Fibroblast of gingiva (primary cell): Measurements from ENCODE around the gene RSPRY1.
"Not testable (repeated sequence)": the region's sequence is repeated elsewhere in the genome, so short reads cannot be mapped to it uniquely, and the experiment has no call there.

Source experiments
- DNase-seq: peaks from one replicate; pipeline ENCODE4 v3.0.0-alpha.2; 2011; ENCODE audit warnings: low read depth

Gene RSPRY1

GRCh38 chr16:57271867-57272495 lies 85.9 kb downstream of the RSPRY1 start:
- DNase-seq: no peak

GRCh38 chr16:57273359-57273758 lies 87.2 kb downstream of the RSPRY1 start:
- DNase-seq: no peak

GRCh38 chr16:57273826-57274225 lies 87.7 kb downstream of the RSPRY1 start:
- no peak for DNase-seq

- not testable (repeated sequence) for DNase-seq
Observed at GRCh38 chr16:57275946-57276345, 89.8 kb downstream of the RSPRY1 start.

GRCh38 chr16:57276596-57276995 lies 90.5 kb downstream of the RSPRY1 start:
- DNase-seq: no peak

- no peak for DNase-seq
Observed at GRCh38 chr16:57277586-57277985, 91.5 kb downstream of the RSPRY1 start.

- DNase-seq: no peak
Observed at GRCh38 chr16:57278494-57278893, 92.4 kb downstream of the RSPRY1 start.

GRCh38 chr16:57279780-57280638 lies 93.9 kb downstream of the RSPRY1 start:
- DNase-seq: no peak

- no peak for DNase-seq
Observed at GRCh38 chr16:57281791-57282190, 95.7 kb downstream of the RSPRY1 start.

- DNase-seq: no peak
Observed at GRCh38 chr16:57282510-57283213, 96.5 kb downstream of the RSPRY1 start.

- DNase-seq: no peak
Observed at GRCh38 chr16:57283214-57283958, 97.3 kb downstream of the RSPRY1 start.

- DNase-seq: no peak
Observed at GRCh38 chr16:57283959-57284208, 97.8 kb downstream of the RSPRY1 start.

- DNase-seq: no peak
Observed at GRCh38 chr16:57284209-57284951, 98.3 kb downstream of the RSPRY1 start, which contains the start of gene PLLP. Gene PLLP, minus strand, starts transcription at chr16:57284672. Its CDS starts 132 bp downstream, at chr16:57284540.

GRCh38 chr16:57284952-57285363 lies 98.8 kb downstream of the RSPRY1 start:
- no peak for DNase-seq

GRCh38 chr16:57285379-57285778 lies 99.2 kb downstream of the RSPRY1 start:
- no peak for DNase-seq

- no peak for DNase-seq
Observed at GRCh38 chr16:57289391-57290257, 103.5 kb downstream of the RSPRY1 start.
